GM12878 (cell line): ENCODE measurements around the gene STX8. TPM values are rescaled to one million over a fixed set of nuclear protein-coding genes. Genes with fewer than 3 reads are reported as not detected.

Experiments
- ATAC-seq: fragments of 200-7000 bp; cut with Tn5 transposase; 3 replicates; pipeline ENCODE4 v1.9.1; 2020; ENCODE audit warnings: mild to moderate bottlenecking, moderate library complexity
- BruUV-seq: library from RNA; stranded (reverse); fragments of 400-500 nt; replicated peaks from 2 replicates; lab custom pipeline; 2021; lab: Mats Ljungman, UMichigan
- CTCF ChIA-PET: fragments of 300-600 bp; sonication (Branson Sonifier 250); formaldehyde crosslinking; extraction: SDS; loops from one replicate; lab custom pipeline; 2021; ENCODE audit warnings: inconsistent platforms; lab: Yijun Ruan, JAX
- POLR2A ChIA-PET: fragments of 350-600 bp; formaldehyde crosslinking; extraction: SDS; loops from one replicate; lab custom pipeline; 2021; ENCODE audit warnings: inconsistent platforms; lab: Charles Lee
- RAD21 ChIA-PET: fragments of 300-600 bp; sonication (Branson Sonifier 250); formaldehyde crosslinking; loops from one replicate; lab custom pipeline; 2023; ENCODE audit warnings: antibody characterized with exemption; ENCODE audit not compliant: unreplicated experiment; lab: Charles Lee
- SMC1A ChIA-PET: fragments of 300-600 bp; sonication (Branson Sonifier 250); formaldehyde crosslinking; loops from one replicate; lab custom pipeline; 2023; ENCODE audit not compliant: unreplicated experiment, uncharacterized antibody; lab: Charles Lee
- DNase-seq: peaks from one replicate; pipeline ENCODE4 v3.0.0-alpha.2; 2011; ENCODE audit warnings: low read depth, low spot score
- FAIRE-seq: peaks from 3 replicates; lab custom pipeline; 2011; peaks lifted over from hg19 to GRCh38; lab: Jason Lieb, UNC
- H2AFZ ChIP-seq: 2 replicates; pipeline ENCODE4 v1.6.0; 2011; ENCODE audit warnings: low read depth, low read length, control low read depth; ENCODE audit not compliant: control insufficient read depth
- H3K27ac ChIP-seq: 2 replicates; pipeline ENCODE4 v1.5.1; 2011; ENCODE audit warnings: control low read depth; ENCODE audit not compliant: control insufficient read depth, insufficient read depth
- H3K27me3 ChIP-seq, 2 experiments: replicated peaks in 1 of 2; 2 replicates each; pipeline versions ENCODE4 v1.6.0 to v1.6.1; 2011; ENCODE audit warnings: low read length in 1 of 2; ENCODE audit not compliant: control insufficient read depth in 2 of 2, insufficient read depth in 2 of 2
- H3K36me3 ChIP-seq, 2 experiments: 2 replicates each; pipeline ENCODE4 v1.5.1; 2011; ENCODE audit warnings: low read length in 1 of 2; ENCODE audit not compliant: control insufficient read depth in 2 of 2, insufficient read depth in 2 of 2
- H3K4me1 ChIP-seq: 2 replicates; pipeline ENCODE4 v1.6.1; 2011; ENCODE audit warnings: mild to moderate bottlenecking, low read length, moderate library complexity, mixed read lengths; ENCODE audit not compliant: control insufficient read depth, insufficient read depth
- H3K4me2 ChIP-seq: 2 replicates; pipeline ENCODE4 v1.6.0; 2011; ENCODE audit warnings: control low read depth; ENCODE audit not compliant: control insufficient read depth, insufficient read depth
- H3K4me3 ChIP-seq: fragments of 200-600 bp; sonication (generic); 2 replicates; pipeline ENCODE4 v1.5.1; 2016
- H3K79me2 ChIP-seq: 2 replicates; pipeline ENCODE4 v1.6.0; 2011; ENCODE audit warnings: low read length; ENCODE audit not compliant: control insufficient read depth, insufficient read depth
- H3K9ac ChIP-seq: 2 replicates; pipeline ENCODE4 v1.8.0; 2011; ENCODE audit warnings: low read length, control low read depth, mixed read lengths; ENCODE audit not compliant: control insufficient read depth, insufficient read depth
- H3K9me3 ChIP-seq: replicated peaks from 3 replicates; pipeline ENCODE4 v1.5.1; 2011; ENCODE audit warnings: mild to moderate bottlenecking, low read length; ENCODE audit not compliant: control insufficient read depth, insufficient read depth
- H4K20me1 ChIP-seq: 2 replicates; pipeline ENCODE4 v1.6.0; 2011; ENCODE audit not compliant: control insufficient read depth, insufficient read depth
- ELK1 ChIP-seq: IDR thresholded peaks from 2 replicates; pipeline ENCODE4 v1.6.1; 2012; ENCODE audit warnings: low read depth, low read length, improper control_type of control experiment
- FOS ChIP-seq: IDR thresholded peaks from 3 replicates; pipeline ENCODE4 v1.6.1; 2011; ENCODE audit warnings: borderline replicate concordance; ENCODE audit not compliant: insufficient read length; ENCODE audit errors: extremely low read depth
- LARP7 ChIP-seq: fragments of 450-650 bp; IDR thresholded peaks from 2 replicates; pipeline ENCODE4 v1.6.1; 2017; ENCODE audit warnings: mild to moderate bottlenecking
- MTA3 ChIP-seq: IDR thresholded peaks from 2 replicates; pipeline ENCODE4 v1.6.1; 2012; ENCODE audit warnings: low read length, inconsistent platforms, borderline replicate concordance
- NR2F1 ChIP-seq: fragments of 450-650 bp; conservative IDR thresholded peaks from 2 replicates; pipeline ENCODE4 v1.6.1; 2017; ENCODE audit warnings: mild to moderate bottlenecking
- POLR2AphosphoS5 ChIP-seq: IDR thresholded peaks from 2 replicates; pipeline ENCODE4 v1.6.1; 2011; ENCODE audit warnings: mild to moderate bottlenecking, low read length, inconsistent platforms
- RFX5 ChIP-seq: IDR thresholded peaks from 2 replicates; pipeline ENCODE4 v1.6.1; 2011; ENCODE audit warnings: low read depth, low read length, improper control_type of control experiment
- SPI1 ChIP-seq: IDR thresholded peaks from 2 replicates; pipeline ENCODE4 v1.6.1; 2011; ENCODE audit warnings: low read depth, mild to moderate bottlenecking, low read length, moderate library complexity, borderline replicate concordance; ENCODE audit not compliant: insufficient read depth
- WRNIP1 ChIP-seq: IDR thresholded peaks from 2 replicates; pipeline ENCODE4 v1.6.1; 2011; ENCODE audit warnings: low read depth, low read length, improper control_type of control experiment, borderline replicate concordance
- ZNF217 ChIP-seq: fragments of 450-650 bp; IDR thresholded peaks from 2 replicates; pipeline ENCODE4 v1.6.1; 2017; ENCODE audit warnings: antibody characterized with exemption, mild to moderate bottlenecking
- WGBS: methylation state at CpG from one replicate; pipeline ENCODE4 v1.1.6; 2016; ENCODE audit warnings: low lambda C conversion rate; ENCODE audit not compliant: insufficient replicate concordance, insufficient coverage; ENCODE audit errors: missing lambda C conversion rate; 5-methylcytosine and 5-hydroxymethylcytosine counted together
- in situ Hi-C: fragments of 300-500 bp; cut with MboI; formaldehyde crosslinking; loops from 9 replicates; pipeline ENCODE4 v1.14.3; 2018; ENCODE audit warnings: mixed read lengths
- intact Hi-C: fragments of 100-400 bp; cut with micrococcal nuclease; formaldehyde crosslinking; loops from one replicate; pipeline ENCODE4 v1.14.2; 2022; ENCODE audit not compliant: unreplicated experiment
- polyA plus RNA-seq, 11 experiments: library from polyadenylated mRNA; depleted of rRNA in 4 of 11; unstranded in 6 of 11; stranded (reverse) in 5 of 11; fragments of >200 nt; fragmentation: Nextera tagmentation in 4 of 11; fragmentation: Illumina TruSeq in 1 of 11; extraction: Ambion mirVana in 4 of 11; extraction: Trizol in 1 of 11; gene quantifications; 1 replicate in 1 of 11; 2 replicates in 10 of 11; pipeline versions ENCODE4 v1.2.1 to v1.2.3, GENCODE V29; 2011 to 2016; ENCODE audit warnings: inconsistent platforms in 2 of 11, missing spikeins in 2 of 11, low read depth in 1 of 11
- total RNA-seq, 4 experiments: library from RNA; depleted of rRNA in 3 of 4; stranded (reverse); fragments of >200 nt in 3 of 4; fragmentation: Illumina TruSeq in 1 of 4; extraction: Trizol in 1 of 4; gene quantifications; 2 replicates each; pipeline versions ENCODE4 v1.2.1 to v1.2.3, GENCODE V29; 2013 to 2021

The STX8 gene
- total and polyA plus RNA-seq, 10 of the 15 experiments (the other 5 are each of a cell fraction or from before 2014, with no cell fraction given), result 47.9 to 151 (median 72.9) TPM

- no peaks in the 10 kb centered on the region; the same call in 2 of the 3 replicates for H3K9me3 ChIP-seq
- in situ Hi-C loops, result no loop called here
- no peaks in the 10 kb centered on the region for H4K20me1 ChIP-seq
- no peak overlapping the region for H3K27ac ChIP-seq
- H2AFZ ChIP-seq, result no peak overlapping the region
- ChIA-PET CTCF (interaction anchor here (0.6 kb wide), 1 partner anchor 101 kb away, joined by 4 read pairs; no protein-coding TSS in a partner anchor), RAD21 (no interaction called here)
- H3K36me3 ChIP-seq, result no peaks in the 10 kb centered on the region; a peak in 1 of 4 replicates
- no peak overlapping the region for H3K4me3 ChIP-seq
- TF ChIP-seq FOS, result no peak
- no peak for TF ChIP-seq WRNIP1
- TF ChIP-seq, all 136 proteins: peak for 0
- H3K79me2 ChIP-seq, result no peaks in the 10 kb centered on the region
- WGBS, result 89% methylated on average over 7 of the region's 7 CpGs
- BruUV-seq, result no TSS peak
- DNase-seq (no peak), FAIRE-seq (no peak), ATAC-seq (no peak)
- H3K9ac ChIP-seq, result no peak overlapping the region
- POLR2A ChIA-PET, result no interaction called here
- SMC1A ChIA-PET, result no interaction called here
- H3K27me3 ChIP-seq, result no peaks in the 10 kb centered on the region
- intact Hi-C loops, result no loop called here
- H3K4me2 ChIP-seq, result no peak overlapping the region
- H3K4me1 ChIP-seq, result no peaks in the 10 kb centered on the region
Measured at GRCh38 chr17:9487406-9487805, 88.2 kb downstream of the STX8 start.

- ChIA-PET CTCF (no interaction called here), POLR2A (no interaction called here), RAD21 (interaction anchor here (0.9 kb wide), 1 partner anchor 71 kb away, joined by 4 read pairs; no protein-coding TSS in a partner anchor)
- intact Hi-C loops, result no loop called here
- ATAC-seq (no peak), FAIRE-seq (no peak), DNase-seq (no peak)
- H3K4me1 ChIP-seq, result no peaks in the 10 kb centered on the region
- H4K20me1 ChIP-seq, result no peaks in the 10 kb centered on the region
- H3K4me2 ChIP-seq, result no peak overlapping the region
- no peaks in the 10 kb centered on the region for H3K79me2 ChIP-seq
- 100% methylated on average over 2 of the region's 2 CpGs for WGBS
- no peaks in the 10 kb centered on the region for H3K36me3 ChIP-seq
- no peak overlapping the region for H3K4me3 ChIP-seq
- BruUV-seq, result no TSS peak
- no peak overlapping the region for H3K27ac ChIP-seq
- no peak for TF ChIP-seq SPI1
- TF ChIP-seq LARP7, result no peak
- TF ChIP-seq ELK1, result no peak
- no peak for TF ChIP-seq NR2F1
- no peak for TF ChIP-seq ZNF217
- no peak for TF ChIP-seq RFX5
- no peak for TF ChIP-seq POLR2AphosphoS5
- TF ChIP-seq MTA3, result no peak
- TF ChIP-seq, all 136 proteins: peak for 0
- no peaks in the 10 kb centered on the region for H3K9me3 ChIP-seq
- H3K27me3 ChIP-seq, result no peaks in the 10 kb centered on the region
- in situ Hi-C loops, result no loop called here
- H3K9ac ChIP-seq, result no peak overlapping the region
- SMC1A ChIA-PET, result interaction anchor here (0.6 kb wide), 1 partner anchor 206 kb away, joined by 3 read pairs; no protein-coding TSS in a partner anchor
- H2AFZ ChIP-seq, result no peak overlapping the region
Measured at GRCh38 chr17:9484789-9485188, 90.8 kb downstream of the STX8 start.
